Small intestine (tissue), 7 donors: ENCODE measurements around the gene SLC35F6. TPM values are rescaled to one million over a fixed set of nuclear protein-coding genes. Genes with fewer than 3 reads are reported as not detected.

Source experiments
- DNase-seq, 2 donors: peaks; one replicate each; pipeline versions ENCODE4 v3.0.0 to v3.0.0-alpha.2; 2013
- FAIRE-seq: peaks from 2 replicates; lab custom pipeline; 2012; peaks lifted over from hg19 to GRCh38; lab: Jason Lieb, UNC
- H3K27ac ChIP-seq, 3 donors: one replicate each; pipeline ENCODE4 v1.5.1; 2013; ENCODE audit warnings: low read length in 2 of 3, mild to moderate bottlenecking in 2 of 3, control low read depth in 1 of 3, inconsistent platforms in 1 of 3, low read depth in 1 of 3, moderate library complexity in 1 of 3
- H3K27me3 ChIP-seq, 3 donors: one replicate each; pipeline ENCODE4 v1.6.1; 2013; ENCODE audit warnings: low read length in 3 of 3, inconsistent platforms in 1 of 3; ENCODE audit not compliant: control insufficient read depth in 3 of 3, insufficient read depth in 3 of 3
- H3K36me3 ChIP-seq, 3 donors: one replicate each; pipeline ENCODE4 v1.6.1; 2013; ENCODE audit warnings: low read length in 3 of 3, inconsistent platforms in 1 of 3, low read depth in 1 of 3, mild to moderate bottlenecking in 1 of 3, moderate library complexity in 1 of 3; ENCODE audit not compliant: control insufficient read depth in 3 of 3, insufficient read depth in 2 of 3
- H3K4me1 ChIP-seq, 3 donors: one replicate each; pipeline ENCODE4 v1.6.1; 2013; ENCODE audit warnings: low read length in 2 of 3, inconsistent platforms in 1 of 3, low read depth in 1 of 3, mild to moderate bottlenecking in 1 of 3, moderate library complexity in 1 of 3; ENCODE audit not compliant: control insufficient read depth in 3 of 3, insufficient read depth in 2 of 3
- H3K4me3 ChIP-seq, 3 donors: one replicate each; pipeline ENCODE4 v1.5.1; 2013; ENCODE audit warnings: low read length in 3 of 3, control low read depth in 1 of 3, inconsistent platforms in 1 of 3, low read depth in 1 of 3, mild to moderate bottlenecking in 1 of 3, moderate library complexity in 1 of 3
- H3K9me3 ChIP-seq, 2 donors: one replicate each; pipeline ENCODE4 v1.6.1; 2013; ENCODE audit warnings: low read depth in 1 of 2, low read length in 1 of 2; ENCODE audit not compliant: control insufficient read depth in 2 of 2, insufficient read depth in 1 of 2
- WGBS, 3 donors: extraction: QIAGEN DNeasy Blood & Tissue Kit; methylation state at CpG; one replicate each; pipeline ENCODE4 v1.1.7; 2013; 5-methylcytosine and 5-hydroxymethylcytosine counted together
- polyA plus RNA-seq, 4 donors: library from polyadenylated mRNA; stranded (reverse) in 3 of 4; unstranded in 1 of 4; fragments of 200-250 nt in 3 of 4; fragments of 120-200 nt in 1 of 4; gene quantifications; one replicate each; pipeline versions ENCODE4 v1.2.1 to v1.2.3, GENCODE V29; 2013
- donor health status: healthy with polysubstance abuse.
- donor health status: control.
- donor health status: control.
- donor health status: Bipolar disorder and iron deficiency.
- donor health status: healthy.

SLC35F6 gene
- polyA plus RNA-seq, 4 donors, result 5.8 to 21.3 (median 12.1) TPM

DNA sequence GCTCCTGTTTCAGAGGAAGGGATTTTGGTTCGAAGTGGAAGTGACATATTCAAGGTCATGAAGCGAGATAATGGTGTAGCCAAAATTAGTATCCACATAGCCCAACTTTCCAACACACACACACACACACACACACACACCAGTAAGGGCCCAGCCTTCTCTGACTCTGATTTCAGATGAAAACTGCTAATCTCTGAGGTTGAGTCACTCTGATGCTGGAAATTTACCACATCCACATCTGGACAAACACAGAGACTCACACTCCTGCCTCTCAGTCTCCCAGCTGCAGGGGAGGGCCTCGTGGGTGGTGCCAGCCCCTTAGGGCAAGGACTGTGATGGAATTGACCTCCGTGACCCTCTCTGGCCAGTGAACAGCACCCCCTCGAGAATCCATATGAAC is 29.0 kb upstream of the SLC35F6 start:
- DNase-seq (no peak), FAIRE-seq (no peak)
- WGBS, 3 donors, result 51 to 58% (median 53%) methylated on average over 5 of the region's 5 CpGs
- Histone ChIP-seq H3K27me3 (peaks cover 0 to 2% (median 0%) of the 10 kb centered on the region in 3 donors), H3K4me1 (peaks cover 0 to 2% (median 0%) of the 10 kb centered on the region in 3 donors), H3K27ac (no peak overlapping the region), H3K36me3 (no peaks in the 10 kb centered on the region), H3K9me3 (no peaks in the 10 kb centered on the region), H3K4me3 (no peak overlapping the region)

DNA sequence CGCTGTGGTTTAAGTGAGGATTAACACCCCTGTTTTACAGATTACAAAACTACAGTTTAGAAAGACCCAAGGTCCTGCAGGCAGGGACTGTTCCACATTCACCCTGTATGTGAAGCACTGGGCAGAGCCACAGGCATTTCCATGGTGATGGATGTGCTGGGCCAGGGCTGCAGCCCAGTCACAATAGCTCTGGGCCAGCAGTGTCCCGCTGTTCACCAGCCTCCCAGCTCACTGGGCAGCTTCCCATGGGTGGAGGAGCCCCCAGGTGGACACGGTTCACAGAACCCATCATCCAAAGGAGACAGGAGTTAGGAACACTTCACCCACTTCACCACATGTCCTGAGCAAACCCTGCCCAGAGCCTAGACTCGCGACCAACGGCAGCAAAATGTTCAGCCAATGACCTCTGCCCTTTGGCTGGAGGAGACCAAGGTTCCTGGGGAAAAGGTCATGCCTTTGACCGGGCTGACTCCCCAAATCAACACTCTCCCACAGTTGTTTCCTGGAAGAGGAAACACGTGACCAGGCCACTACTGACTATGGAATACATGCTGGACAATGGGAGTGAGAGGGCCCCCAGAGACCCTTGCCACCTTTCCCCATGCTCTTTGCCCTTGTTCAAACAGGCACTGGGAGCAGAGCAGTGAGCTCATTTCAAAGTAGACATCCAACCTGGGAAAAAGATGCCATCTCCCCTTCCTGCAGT is 28.0 kb upstream of the SLC35F6 start:
- Histone ChIP-seq H3K4me3 (no peak overlapping the region), H3K36me3 (no peaks in the 10 kb centered on the region), H3K4me1 (no peaks in the 10 kb centered on the region), H3K27ac (no peak overlapping the region), H3K9me3 (no peaks in the 10 kb centered on the region), H3K27me3 (peaks cover 0 to 2% (median 0%) of the 10 kb centered on the region in 3 donors)
- 42 to 56% (median 46%) methylated on average over 8 of the region's 8 CpGs for WGBS, 3 donors
- FAIRE-seq (no peak), DNase-seq (no peak)

DNA sequence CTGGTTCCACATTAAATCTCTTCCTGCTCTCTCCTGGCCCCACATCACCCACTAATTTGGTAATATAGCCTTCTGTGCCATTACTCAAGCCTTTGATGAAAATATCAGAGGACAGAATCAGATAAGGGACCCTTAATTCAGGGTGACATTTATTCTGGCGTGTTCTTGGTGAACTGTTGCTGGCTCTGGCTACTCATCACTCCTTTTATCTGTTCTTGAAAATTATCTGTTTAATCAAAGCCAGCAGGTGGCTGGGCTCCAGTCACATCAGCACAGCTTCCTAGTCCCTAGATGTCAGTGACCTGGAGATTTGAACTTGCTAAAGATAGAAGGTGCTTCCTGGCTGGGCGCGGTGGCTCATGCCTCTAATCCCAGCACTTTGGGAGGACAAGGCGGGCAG is 26.9 kb upstream of the SLC35F6 start:
- H3K4me1 ChIP-seq, result no peaks in the 10 kb centered on the region
- no peak overlapping the region for H3K4me3 ChIP-seq
- no peak for FAIRE-seq
- DNase-seq, result no peak
- H3K36me3 ChIP-seq, result no peaks in the 10 kb centered on the region
- peaks cover 0 to 2% (median 0%) of the 10 kb centered on the region in 3 donors for H3K27me3 ChIP-seq
- no peaks in the 10 kb centered on the region for H3K9me3 ChIP-seq
- 83 to 88% (median 83%) methylated on average over 4 of the region's 4 CpGs for WGBS, 3 donors
- H3K27ac ChIP-seq, result no peak overlapping the region

DNA sequence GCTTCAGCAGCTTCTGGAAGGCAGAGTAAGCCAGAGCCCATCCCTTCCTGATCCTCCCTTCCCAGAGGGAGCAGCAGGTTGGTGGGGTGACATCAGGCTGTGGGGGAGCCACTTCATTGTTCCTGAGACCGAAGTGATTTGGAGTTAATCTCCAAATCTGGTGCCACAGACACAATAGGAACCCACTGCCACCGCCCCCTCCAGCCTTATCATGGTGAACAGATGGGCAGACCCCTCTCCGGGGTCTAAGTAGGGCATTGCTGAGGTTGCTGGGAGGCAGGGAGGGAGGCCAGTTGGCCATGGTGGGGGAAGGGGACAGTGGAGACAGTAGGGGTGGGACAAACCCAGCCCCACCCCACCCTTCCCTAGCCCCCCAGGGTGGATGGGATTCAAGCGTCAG is 25.6 kb upstream of the SLC35F6 start:
- H3K4me3 ChIP-seq, result no peak overlapping the region
- H3K36me3 ChIP-seq, result no peaks in the 10 kb centered on the region
- DNase-seq (no peak), FAIRE-seq (no peak)
- 84 to 90% (median 88%) methylated on average over 3 to 4 of the region's 4 CpGs for WGBS, 3 donors
- peaks cover 0 to 2% (median 0%) of the 10 kb centered on the region in 3 donors for H3K27me3 ChIP-seq
- H3K27ac ChIP-seq, result no peak overlapping the region
- H3K4me1 ChIP-seq, result no peaks in the 10 kb centered on the region
- no peaks in the 10 kb centered on the region for H3K9me3 ChIP-seq

GRCh38 chr2:26739514-26739913 is 24.6 kb upstream of the SLC35F6 start:
- Histone ChIP-seq H3K4me1 (no peaks in the 10 kb centered on the region), H3K27ac (no peak overlapping the region), H3K36me3 (no peaks in the 10 kb centered on the region), H3K4me3 (no peak overlapping the region), H3K9me3 (no peaks in the 10 kb centered on the region), H3K27me3 (peaks cover 0 to 2% (median 0%) of the 10 kb centered on the region in 3 donors)
- 96 to 98% (median 97%) methylated on average over 7 of the region's 7 CpGs for WGBS, 3 donors
- DNase-seq, result no peak
- FAIRE-seq, result no peak

GRCh38 chr2:26740346-26740745 is 23.7 kb upstream of the SLC35F6 start:
- DNase-seq, result no peak
- H3K4me1 ChIP-seq, result no peaks in the 10 kb centered on the region
- 82 to 92% (median 85%) methylated on average over 6 of the region's 6 CpGs for WGBS, 3 donors
- H3K27me3 ChIP-seq, result peaks cover 0 to 2% (median 0%) of the 10 kb centered on the region in 3 donors
- H3K27ac ChIP-seq, result no peak overlapping the region
- no peak for FAIRE-seq
- H3K36me3 ChIP-seq, result no peaks in the 10 kb centered on the region
- no peak overlapping the region for H3K4me3 ChIP-seq
- H3K9me3 ChIP-seq, result no peaks in the 10 kb centered on the region

DNA sequence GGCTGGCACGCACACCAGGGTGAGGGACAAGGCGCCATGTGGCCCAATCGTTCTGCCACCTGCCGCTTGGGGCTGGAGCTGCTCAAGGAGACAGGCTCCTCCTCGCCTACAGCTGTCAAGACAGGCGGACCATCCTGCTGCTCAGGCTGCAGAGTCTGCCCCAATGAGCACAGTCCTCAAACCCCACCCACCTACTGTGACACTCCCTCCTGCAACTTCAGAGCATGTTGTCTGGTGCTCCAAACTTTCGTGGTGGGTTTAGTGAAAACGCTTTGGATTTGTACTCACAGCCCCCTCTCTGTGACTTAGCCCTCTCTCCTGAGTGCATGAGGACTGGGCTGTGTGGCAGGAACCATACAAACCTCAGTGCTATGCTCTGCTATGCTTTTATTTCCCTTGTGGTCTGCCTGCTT is 23.2 kb upstream of the SLC35F6 start:
- no peak for FAIRE-seq

GRCh38 chr2:26742048-26742770 is 21.9 kb upstream of the SLC35F6 start:
- Histone ChIP-seq H3K27me3 (no peaks in the 10 kb centered on the region), H3K4me3 (no peak overlapping the region), H3K36me3 (no peaks in the 10 kb centered on the region), H3K4me1 (no peaks in the 10 kb centered on the region), H3K9me3 (no peaks in the 10 kb centered on the region), H3K27ac (no peak overlapping the region)
- DNase-seq (no peak), FAIRE-seq (no peak)
- WGBS, 3 donors, result 91 to 93% (median 92%) methylated on average over 15 of the region's 15 CpGs

More for the DNA sequence above, 23.2 kb upstream of the SLC35F6 start:
- no peaks in the 10 kb centered on the region for H3K9me3 ChIP-seq
- peaks cover 0 to under 1% (median 0%) of the 10 kb centered on the region in 3 donors for H3K27me3 ChIP-seq
- no peaks in the 10 kb centered on the region for H3K4me1 ChIP-seq
- WGBS, 3 donors, result 29 to 53% (median 40%) methylated on average over 8 of the region's 8 CpGs
- no peaks in the 10 kb centered on the region for H3K36me3 ChIP-seq
- peak in 1 of 2 donors; percentile 27 for DNase-seq
- no peak overlapping the region for H3K4me3 ChIP-seq
- H3K27ac ChIP-seq, result no peak overlapping the region
